HL-60 (cell line): Measurements from ENCODE around the gene VCPKMT.

Experiments used
- DNase-seq, 2 experiments: peaks; one replicate each; pipeline ENCODE4 v3.0.0-alpha.2; 2010 to 2020; ENCODE audit warnings: low read depth in 1 of 2, low spot score in 1 of 2
- H3K27ac ChIP-seq: fragments of 250-450 bp; sonication (Bioruptor Pico); replicated peaks from 2 replicates; pipeline ENCODE4 v1.5.1; 2020; ENCODE audit warnings: mild to moderate bottlenecking, moderate library complexity
- H3K27me3 ChIP-seq: fragments of 250-450 bp; sonication (Bioruptor Pico); 2 replicates; pipeline ENCODE4 v1.5.1; 2021; ENCODE audit warnings: mild to moderate bottlenecking, moderate library complexity; ENCODE audit not compliant: insufficient read depth, poor library complexity, severe bottlenecking
- H3K4me3 ChIP-seq: replicated peaks from 2 replicates; pipeline ENCODE4 v1.5.1; 2011; ENCODE audit warnings: mild to moderate bottlenecking, control low read depth, low read length; ENCODE audit not compliant: insufficient read depth
- CTCF ChIP-seq: IDR thresholded peaks from one replicate; pipeline ENCODE4 v1.5.1; 2011; ENCODE audit warnings: low read length, control low read depth, inconsistent platforms; ENCODE audit not compliant: insufficient read depth
- GABPA ChIP-seq: IDR thresholded peaks from 2 replicates; pipeline ENCODE4 v1.6.1; 2012; ENCODE audit warnings: low read depth
- POLR2AphosphoS5 ChIP-seq: IDR thresholded peaks from 2 replicates; pipeline ENCODE4 v1.6.1; 2012; ENCODE audit warnings: low read depth
- REST ChIP-seq: IDR thresholded peaks from 2 replicates; pipeline ENCODE4 v1.6.1; 2012; ENCODE audit warnings: low read depth; ENCODE audit not compliant: insufficient replicate concordance
- SPI1 ChIP-seq: IDR thresholded peaks from 2 replicates; pipeline ENCODE4 v1.6.1; 2012; ENCODE audit warnings: low read depth, mild to moderate bottlenecking, borderline replicate concordance

The VCPKMT gene

GRCh38 chr14:50088117-50088515, 28.3 kb downstream of the VCPKMT start:
- Histone ChIP-seq H3K4me3 (no peak overlapping the region), H3K27me3 (no peaks in the 10 kb centered on the region), H3K27ac (no peak overlapping the region)
- TF ChIP-seq CTCF (no peak), REST (no peak), SPI1 (no peak), GABPA (no peak), POLR2AphosphoS5 (no peak)
- DNase-seq = no peak

- no peak overlapping the region for H3K27ac ChIP-seq
Observed at GRCh38 chr14:50087341-50088116, 28.8 kb downstream of the VCPKMT start.

More at GRCh38 chr14:50087341-50088116, 28.8 kb downstream of the VCPKMT start:
- TF ChIP-seq GABPA = no peak
- no peak for TF ChIP-seq POLR2AphosphoS5
- TF ChIP-seq SPI1 = no peak
- no peak for TF ChIP-seq CTCF
- TF ChIP-seq REST = no peak
- H3K27me3 ChIP-seq = no peaks in the 10 kb centered on the region
- DNase-seq = no peak
- H3K4me3 ChIP-seq = no peak overlapping the region
